HepG2 (cell line): ENCODE measurements around the gene ZNF792. TPM values are rescaled to one million over a fixed set of nuclear protein-coding genes. Genes with fewer than 3 reads are reported as not detected.
A peak's percentile ranks its signal among the peaks of the same experiment; 100 is the strongest.

ENCODE experiments used
- ATM ChIP-seq: fragments of 450-650 bp; IDR thresholded peaks from 2 replicates; pipeline ENCODE4 v1.7.1; 2017; ENCODE audit warnings: mild to moderate bottlenecking, borderline replicate concordance
- BCL6 ChIP-seq: IDR thresholded peaks from 2 replicates; pipeline ENCODE4 v1.6.1; 2016; ENCODE audit warnings: missing genetic modification reagents, missing compliant biosample characterization
- CENPT ChIP-seq: sonication (generic); formaldehyde crosslinking; IDR thresholded peaks from 2 replicates; pipeline ENCODE4 v1.8.0; 2022; ENCODE audit warnings: low read depth, mild to moderate bottlenecking, moderate library complexity, missing genetic modification reagents
- MAX ChIP-seq: IDR thresholded peaks from 2 replicates; pipeline ENCODE4 v1.6.1; 2012; ENCODE audit warnings: inconsistent platforms
- MXD3 ChIP-seq: IDR thresholded peaks from 2 replicates; pipeline ENCODE4 v1.6.1; 2016; ENCODE audit warnings: mild to moderate bottlenecking, missing biosample characterization, missing genetic modification reagents
- PBX2 ChIP-seq: IDR thresholded peaks from 2 replicates; pipeline ENCODE4 v1.6.1; 2016; ENCODE audit warnings: control low read depth
- SKI ChIP-seq: fragments of 450-650 bp; IDR thresholded peaks from one replicate; pipeline ENCODE4 v1.6.1; 2018; ENCODE audit warnings: mild to moderate bottlenecking; ENCODE audit not compliant: partially characterized antibody
- SP4 ChIP-seq: sonication (generic); formaldehyde crosslinking; IDR thresholded peaks from 2 replicates; pipeline ENCODE4 v1.8.1; 2023; ENCODE audit warnings: mild to moderate bottlenecking, missing genetic modification reagents
- SSRP1 ChIP-seq: IDR thresholded peaks from 2 replicates; pipeline ENCODE4 v1.6.1; 2016; ENCODE audit warnings: control low read depth
- ZFAT ChIP-seq: sonication (generic); formaldehyde crosslinking; conservative IDR thresholded peaks from 2 replicates; pipeline ENCODE4 v1.8.1; 2023; ENCODE audit warnings: missing genetic modification reagents, inconsistent platforms
- ZFP91 ChIP-seq: sonication (generic); formaldehyde crosslinking; IDR thresholded peaks from 2 replicates; pipeline ENCODE4 v1.9.0; 2022; ENCODE audit warnings: missing genetic modification reagents, mild to moderate bottlenecking, borderline replicate concordance
- ZNF292 ChIP-seq: sonication (generic); formaldehyde crosslinking; IDR thresholded peaks from 2 replicates; pipeline ENCODE4 v1.8.1; 2022; ENCODE audit warnings: mild to moderate bottlenecking, low read depth, missing genetic modification reagents, borderline replicate concordance
- ZNF3 ChIP-seq: IDR thresholded peaks from 2 replicates; pipeline ENCODE4 v1.7.0; 2017; ENCODE audit warnings: inconsistent platforms
- ZNF30 ChIP-seq: sonication (generic); formaldehyde crosslinking; IDR thresholded peaks from 2 replicates; pipeline ENCODE4 v1.5.0; 2020; ENCODE audit warnings: mild to moderate bottlenecking, missing genetic modification reagents
- ZNF350 ChIP-seq: sonication (generic); formaldehyde crosslinking; IDR thresholded peaks from 2 replicates; pipeline ENCODE4 v1.4.0; 2020; ENCODE audit warnings: mild to moderate bottlenecking, low read depth, missing genetic modification reagents, borderline replicate concordance
- ZNF768 ChIP-seq: sonication (generic); formaldehyde crosslinking; IDR thresholded peaks from 2 replicates; pipeline ENCODE4 v1.4.0; 2020; ENCODE audit warnings: missing genetic modification reagents
- ZSCAN5A ChIP-seq: sonication (generic); formaldehyde crosslinking; IDR thresholded peaks from 2 replicates; pipeline ENCODE4 v1.8.0; 2022; ENCODE audit warnings: mild to moderate bottlenecking, missing genetic modification reagents, borderline replicate concordance
- polyA plus RNA-seq, 8 experiments: library from polyadenylated mRNA; depleted of rRNA in 3 of 8; stranded (reverse) in 7 of 8; unstranded in 1 of 8; fragments of >200 nt; fragmentation: Illumina TruSeq in 4 of 8; extraction: Trizol in 4 of 8; gene quantifications; 2 replicates each; pipeline versions ENCODE4 v1.2.1 to v1.2.3, GENCODE V29; 2011 to 2016; ENCODE audit warnings: low read depth in 4 of 8, missing spikeins in 1 of 8, mixed read lengths in 1 of 8; ENCODE audit not compliant: insufficient read depth in 1 of 8
- total RNA-seq, 5 experiments: library from RNA; depleted of rRNA; stranded (reverse); fragments of >200 nt; fragmentation: Illumina TruSeq; extraction: Trizol; gene quantifications; 2 replicates each; pipeline ENCODE4 v1.2.3, GENCODE V29; 2016; ENCODE audit warnings: low read depth in 1 of 5
- TF ChIP-seq, protein P1 (sequence below): sonication (generic); formaldehyde crosslinking; IDR thresholded peaks from 2 replicates; pipeline ENCODE4 v1.5.0; 2020; ENCODE audit warnings: mild to moderate bottlenecking, missing genetic modification reagents, borderline replicate concordance
- TF ChIP-seq, protein P2 (sequence below): sonication (generic); formaldehyde crosslinking; conservative IDR thresholded peaks from 2 replicates; pipeline ENCODE4 v1.4.0; 2020; ENCODE audit warnings: missing genetic modification reagents
- TF ChIP-seq, protein P3 (sequence below): IDR thresholded peaks from 2 replicates; pipeline ENCODE4 v1.6.1; 2018; ENCODE audit warnings: missing genetic modification reagents, mild to moderate bottlenecking, missing compliant biosample characterization

Gene ZNF792
- total and polyA plus RNA-seq, 2 of the 13 experiments (the other 11 are each of a cell fraction or from before 2014, with no cell fraction given), result 5.5 to 11.5 TPM

DNA sequence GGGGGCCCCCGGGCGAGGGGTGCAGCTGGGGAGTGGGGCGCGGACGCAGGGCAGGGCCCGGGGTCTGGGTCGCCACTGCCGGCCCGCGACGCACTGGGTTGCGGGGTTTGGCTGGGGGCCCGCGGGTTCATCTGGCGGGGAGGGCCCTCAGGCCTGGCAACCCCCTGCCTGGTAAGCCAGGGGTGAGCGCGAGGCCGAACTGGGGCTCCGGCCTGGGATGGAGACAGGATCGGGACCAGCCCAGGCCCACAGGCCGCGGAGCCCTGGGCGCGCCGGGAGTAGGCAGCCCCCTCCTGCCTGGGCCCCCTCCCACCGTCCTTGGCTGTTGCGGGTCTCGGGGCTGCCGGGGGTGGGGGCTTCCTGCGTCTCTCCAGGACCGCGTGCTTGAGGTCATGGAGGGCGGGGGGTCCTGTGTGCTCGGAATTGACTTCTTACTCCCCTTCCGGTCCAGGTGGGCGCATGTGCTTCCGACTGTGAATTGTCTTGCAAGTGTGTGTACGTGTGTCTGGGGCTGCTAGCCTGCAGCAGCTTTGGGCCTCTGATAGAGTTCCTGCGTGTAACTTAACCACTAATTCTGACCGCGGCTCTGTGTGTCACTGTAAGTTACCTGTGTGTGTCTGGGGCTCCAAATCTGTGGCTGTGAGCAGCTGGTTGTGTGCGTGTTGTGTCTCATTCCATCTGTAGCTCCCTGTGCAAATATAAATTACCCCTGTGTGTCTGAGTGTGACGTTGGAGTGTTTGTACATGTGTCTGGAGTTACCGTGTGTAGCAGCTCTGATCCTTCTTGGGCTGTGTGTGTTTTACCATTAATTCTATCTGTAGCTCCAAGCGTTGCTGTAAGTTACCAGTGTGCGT is 36.8 kb upstream of the ZNF792 start (continued):
- TF ChIP-seq, protein P1, sequence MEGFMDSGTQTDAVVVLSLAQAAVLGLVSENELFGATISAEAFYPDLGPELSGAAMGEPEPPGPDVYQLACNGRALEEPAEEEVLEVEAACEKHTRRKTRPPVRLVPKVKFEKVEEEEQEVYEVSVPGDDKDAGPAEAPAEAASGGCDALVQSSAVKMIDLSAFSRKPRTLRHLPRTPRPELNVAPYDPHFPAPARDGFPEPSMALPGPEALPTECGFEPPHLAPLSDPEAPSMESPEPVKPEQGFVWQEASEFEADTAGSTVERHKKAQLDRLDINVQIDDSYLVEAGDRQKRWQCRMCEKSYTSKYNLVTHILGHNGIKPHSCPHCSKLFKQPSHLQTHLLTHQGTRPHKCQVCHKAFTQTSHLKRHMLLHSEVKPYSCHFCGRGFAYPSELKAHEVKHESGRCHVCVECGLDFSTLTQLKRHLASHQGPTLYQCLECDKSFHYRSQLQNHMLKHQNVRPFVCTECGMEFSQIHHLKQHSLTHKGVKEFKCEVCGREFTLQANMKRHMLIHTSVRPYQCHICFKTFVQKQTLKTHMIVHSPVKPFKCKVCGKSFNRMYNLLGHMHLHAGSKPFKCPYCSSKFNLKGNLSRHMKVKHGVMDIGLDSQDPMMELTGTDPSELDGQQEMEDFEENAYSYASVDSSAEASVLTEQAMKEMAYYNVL (CRISPR knock-in tag), result 0 out of 2 replicates have a peak, but pooled peaks have one; percentile 15
- TF ChIP-seq BCL6 (CRISPR knock-in tag), result no peak
- TF ChIP-seq CENPT (CRISPR knock-in tag), result no peak
- peak; percentile 72; the same call in 1 of the 2 replicates for TF ChIP-seq SSRP1
- no peak for TF ChIP-seq ZSCAN5A (CRISPR knock-in tag)
- TF ChIP-seq MAX, result peak; percentile 85
- TF ChIP-seq ZNF350 (CRISPR knock-in tag), result no peak
- TF ChIP-seq ZNF768, result peak; percentile 15; the same call in 1 of the 2 replicates
- no peak for TF ChIP-seq ZFAT
- TF ChIP-seq, protein P2, sequence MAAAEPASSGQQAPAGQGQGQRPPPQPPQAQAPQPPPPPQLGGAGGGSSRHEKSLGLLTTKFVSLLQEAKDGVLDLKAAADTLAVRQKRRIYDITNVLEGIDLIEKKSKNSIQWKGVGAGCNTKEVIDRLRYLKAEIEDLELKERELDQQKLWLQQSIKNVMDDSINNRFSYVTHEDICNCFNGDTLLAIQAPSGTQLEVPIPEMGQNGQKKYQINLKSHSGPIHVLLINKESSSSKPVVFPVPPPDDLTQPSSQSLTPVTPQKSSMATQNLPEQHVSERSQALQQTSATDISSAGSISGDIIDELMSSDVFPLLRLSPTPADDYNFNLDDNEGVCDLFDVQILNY (CRISPR knock-in tag), result no peak
- TF ChIP-seq SKI, result no peak
- no peak for TF ChIP-seq SP4 (CRISPR knock-in tag)
- no peak for TF ChIP-seq ZFP91
- no peak for TF ChIP-seq ZNF292
- no peak for TF ChIP-seq ATM
- TF ChIP-seq MXD3 (CRISPR knock-in tag), result 0 out of 2 replicates have a peak, but pooled peaks have one; percentile 10
- TF ChIP-seq ZNF30 (CRISPR knock-in tag), result no peak
- no peak for TF ChIP-seq ZNF3 (CRISPR knock-in tag)
- TF ChIP-seq, protein P3, sequence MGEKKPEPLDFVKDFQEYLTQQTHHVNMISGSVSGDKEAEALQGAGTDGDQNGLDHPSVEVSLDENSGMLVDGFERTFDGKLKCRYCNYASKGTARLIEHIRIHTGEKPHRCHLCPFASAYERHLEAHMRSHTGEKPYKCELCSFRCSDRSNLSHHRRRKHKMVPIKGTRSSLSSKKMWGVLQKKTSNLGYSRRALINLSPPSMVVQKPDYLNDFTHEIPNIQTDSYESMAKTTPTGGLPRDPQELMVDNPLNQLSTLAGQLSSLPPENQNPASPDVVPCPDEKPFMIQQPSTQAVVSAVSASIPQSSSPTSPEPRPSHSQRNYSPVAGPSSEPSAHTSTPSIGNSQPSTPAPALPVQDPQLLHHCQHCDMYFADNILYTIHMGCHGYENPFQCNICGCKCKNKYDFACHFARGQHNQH, result 0 out of 2 replicates have a peak, but pooled peaks have one; percentile 25
- no peak for TF ChIP-seq PBX2
